ENCODE data around the gene RUVBL1.

Gene RUVBL1

DNA sequence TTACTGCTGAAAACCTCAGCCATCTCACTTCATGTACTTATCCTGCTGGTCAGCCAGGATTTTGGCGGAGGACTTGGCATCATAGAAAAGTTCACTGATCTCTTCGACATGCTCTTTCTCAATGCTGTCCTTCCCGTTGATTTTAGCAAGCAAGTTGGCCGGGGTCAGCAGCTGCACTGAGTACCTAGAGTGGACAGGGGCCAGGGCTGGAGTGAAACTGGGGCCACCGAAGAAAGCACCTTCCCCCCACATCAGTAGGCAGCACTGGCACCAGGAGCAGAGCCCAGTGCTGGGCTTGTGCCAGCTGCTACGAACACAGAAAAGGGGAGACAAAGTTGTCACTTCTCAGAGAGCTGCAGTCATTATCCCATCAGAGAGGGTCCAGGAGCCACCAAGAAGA lies 42.4 kb downstream of the RUVBL1 start:
- DNase-seq: no peak

DNA sequence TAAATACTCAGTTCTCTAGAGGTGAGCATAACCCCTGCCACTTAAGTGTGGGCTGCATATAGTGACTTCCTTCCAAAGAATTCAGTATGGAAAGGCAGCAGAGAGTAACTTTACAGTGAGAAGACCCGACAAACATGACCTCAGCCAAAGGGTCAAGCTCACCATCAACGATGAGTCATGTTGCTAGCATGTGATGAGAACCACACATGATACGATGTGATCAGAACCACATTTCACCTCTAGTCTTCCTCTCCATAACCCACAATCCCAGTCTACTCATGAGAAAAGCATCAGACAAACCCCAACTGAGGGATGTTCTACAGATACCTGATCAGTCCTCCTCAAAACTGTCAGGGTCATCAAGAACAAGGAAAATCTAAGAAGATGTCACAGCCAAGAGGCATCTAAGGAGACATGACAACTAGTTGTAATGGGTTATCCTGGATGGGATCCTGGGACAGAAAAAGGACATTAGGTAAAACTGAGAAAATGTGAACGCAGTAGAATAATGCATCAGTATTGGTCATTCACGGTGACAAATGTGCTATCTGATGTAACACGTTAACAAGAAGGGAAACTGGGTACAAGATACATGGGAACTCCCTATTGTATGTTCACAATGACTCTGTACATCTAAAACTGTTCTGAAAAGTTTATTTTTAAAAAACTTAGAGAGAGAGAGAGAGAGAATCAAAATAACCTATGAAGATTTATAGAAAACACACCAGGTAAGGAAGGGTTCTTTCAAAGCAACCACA lies 43.1 kb downstream of the RUVBL1 start:
- peak; percentile 53 for DNase-seq

DNA sequence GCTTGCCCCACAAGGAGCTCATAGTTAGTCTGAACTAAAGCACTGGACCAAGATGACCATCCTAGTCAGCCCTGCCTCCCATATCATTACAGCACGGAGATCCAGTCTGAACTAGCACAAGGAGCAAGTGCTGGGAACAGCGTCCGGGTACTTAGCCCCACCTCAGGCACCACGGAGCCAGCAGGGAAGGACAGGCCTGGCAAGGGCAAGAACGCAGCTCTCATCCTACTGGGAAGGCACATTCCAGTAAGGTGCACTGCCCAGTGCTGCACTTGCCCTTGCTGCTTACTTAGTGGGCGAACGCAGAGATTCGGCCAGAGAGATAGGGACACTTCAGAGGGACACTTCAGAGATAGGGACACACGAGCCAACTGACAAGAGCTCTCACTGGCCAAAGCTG lies 43.8 kb downstream of the RUVBL1 start:
- DNase-seq: no peak

DNA sequence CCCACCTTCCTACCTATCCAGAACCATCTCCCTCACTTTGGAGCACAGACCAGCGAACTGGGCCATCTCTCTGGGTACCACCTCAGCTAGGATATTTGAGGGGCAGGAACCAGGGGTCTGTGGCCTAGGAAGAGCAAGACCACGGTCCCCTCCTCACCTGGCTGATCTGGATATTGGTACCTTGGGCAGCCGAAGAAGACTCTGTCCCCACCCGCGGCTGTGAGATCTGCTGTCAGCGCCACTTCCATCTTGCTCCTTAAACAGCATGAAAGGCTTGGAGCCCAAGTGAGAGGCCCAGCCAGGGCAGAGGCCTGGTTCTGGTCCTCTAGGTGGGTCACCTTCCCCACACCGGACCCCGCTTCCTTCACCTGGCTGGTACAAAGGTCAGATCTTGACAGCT lies 44.7 kb downstream of the RUVBL1 start:
- DNase-seq: no peak

DNA sequence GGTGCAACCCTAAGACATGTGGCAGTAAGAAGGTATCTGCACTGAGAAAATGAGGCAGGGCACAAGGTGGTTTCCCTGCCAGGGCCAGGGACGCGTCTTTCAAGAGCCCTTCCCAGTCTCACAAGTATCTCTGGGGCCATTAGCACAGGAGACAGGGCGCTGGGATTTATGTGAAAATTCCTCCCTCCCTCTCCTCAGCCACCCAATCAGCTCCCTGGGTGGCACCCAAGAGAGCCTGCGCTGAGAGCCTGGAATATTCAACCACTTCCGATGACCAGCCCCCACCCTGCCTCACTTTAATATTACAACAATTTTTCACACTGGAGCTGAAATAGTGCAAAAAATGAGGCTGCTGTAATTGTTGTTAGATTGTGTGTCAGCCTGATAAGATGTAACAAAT lies 45.3 kb downstream of the RUVBL1 start:
- DNase-seq: no peak

DNA sequence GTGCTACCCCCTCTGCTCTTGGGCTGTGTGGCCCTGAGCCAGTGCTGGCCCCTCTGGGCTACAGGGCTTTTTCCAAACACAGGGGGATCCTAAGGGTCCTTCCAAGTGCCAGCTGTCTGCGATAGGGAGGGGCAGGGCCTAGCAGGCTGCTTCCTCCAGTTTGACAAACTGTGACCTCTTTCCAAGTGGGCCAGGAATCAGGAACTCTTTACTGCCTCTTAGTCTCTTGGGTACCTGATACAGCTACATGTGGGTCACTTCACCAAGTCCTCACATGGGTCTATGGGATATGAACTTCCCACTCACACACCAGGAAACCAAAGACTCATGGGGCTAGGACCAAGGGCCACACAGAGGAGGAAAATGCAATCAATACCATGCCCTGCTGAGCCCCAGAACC lies 45.9 kb downstream of the RUVBL1 start:
- DNase-seq: no peak

DNA sequence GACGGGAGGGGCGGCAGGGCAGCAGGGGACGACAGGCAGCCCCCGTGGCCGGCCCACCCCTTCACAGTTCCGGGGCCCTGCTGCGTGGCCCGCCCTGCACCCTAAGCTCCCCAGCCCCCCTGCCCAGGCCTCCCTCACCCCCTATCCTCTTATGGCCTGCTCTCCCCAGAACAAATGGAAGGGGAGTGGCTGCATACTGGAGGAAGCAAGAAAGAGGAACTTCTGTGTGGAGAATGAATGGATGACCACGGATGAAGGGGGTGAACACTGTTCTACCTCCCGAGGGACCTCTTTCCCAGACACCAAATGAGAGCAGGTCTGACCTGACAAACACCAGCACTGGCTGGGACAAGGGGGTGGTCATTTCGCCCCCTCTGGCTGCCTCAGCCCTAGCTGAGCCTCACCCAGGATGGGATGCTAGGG lies 46.4 kb downstream of the RUVBL1 start:
- DNase-seq: no peak

GRCh38 chr3:128076483-128077201 lies 47.0 kb downstream of the RUVBL1 start:
- no peak for DNase-seq

DNA sequence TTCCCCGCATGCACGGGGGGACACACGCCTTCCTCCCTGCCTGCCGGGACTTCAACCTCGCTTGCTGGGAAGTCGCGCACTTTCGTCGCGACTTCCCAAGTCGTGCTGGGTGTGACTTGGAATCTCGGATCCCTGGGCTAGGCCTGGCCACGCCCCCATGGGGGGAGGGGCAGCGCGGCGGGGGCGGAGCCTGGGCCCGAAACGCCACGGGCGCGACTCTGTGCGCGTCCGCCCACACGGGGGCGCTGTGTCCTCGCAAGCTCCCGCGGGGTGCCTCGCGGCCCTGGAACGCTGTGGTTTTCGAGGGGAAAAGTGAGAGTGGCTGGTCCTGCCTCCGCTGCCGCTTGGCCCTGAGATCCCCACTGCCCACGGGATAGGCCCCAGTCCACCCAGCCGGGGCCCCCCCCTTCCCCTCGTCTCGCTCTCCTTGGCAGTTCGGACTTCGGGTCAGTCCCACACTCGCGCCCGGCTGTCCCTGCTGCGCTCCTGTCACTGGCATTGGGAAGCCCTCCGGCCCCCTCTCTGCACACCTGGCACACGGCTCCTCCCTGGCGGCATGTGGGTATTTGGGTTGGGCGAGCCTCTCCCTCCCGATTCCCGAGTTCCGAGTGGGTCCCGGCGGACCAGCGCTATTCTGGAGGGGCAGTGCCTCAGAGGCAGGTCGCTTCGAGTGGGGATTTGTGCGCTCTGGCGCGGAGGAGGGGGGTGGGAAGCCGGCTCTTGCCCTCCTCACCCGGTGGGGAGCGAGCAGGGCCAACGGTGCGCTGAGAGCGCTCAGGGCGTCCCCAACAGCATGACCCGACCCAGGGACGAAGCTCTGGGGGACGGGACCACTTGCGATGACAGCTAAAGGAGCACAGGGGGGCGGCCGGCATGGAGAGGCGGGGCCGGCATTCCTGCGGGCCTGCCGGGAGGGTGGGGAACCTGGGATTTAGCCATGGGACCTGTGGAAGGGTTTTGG lies 47.8 kb downstream of the RUVBL1 start:
- peak; percentile 79 for DNase-seq

DNA sequence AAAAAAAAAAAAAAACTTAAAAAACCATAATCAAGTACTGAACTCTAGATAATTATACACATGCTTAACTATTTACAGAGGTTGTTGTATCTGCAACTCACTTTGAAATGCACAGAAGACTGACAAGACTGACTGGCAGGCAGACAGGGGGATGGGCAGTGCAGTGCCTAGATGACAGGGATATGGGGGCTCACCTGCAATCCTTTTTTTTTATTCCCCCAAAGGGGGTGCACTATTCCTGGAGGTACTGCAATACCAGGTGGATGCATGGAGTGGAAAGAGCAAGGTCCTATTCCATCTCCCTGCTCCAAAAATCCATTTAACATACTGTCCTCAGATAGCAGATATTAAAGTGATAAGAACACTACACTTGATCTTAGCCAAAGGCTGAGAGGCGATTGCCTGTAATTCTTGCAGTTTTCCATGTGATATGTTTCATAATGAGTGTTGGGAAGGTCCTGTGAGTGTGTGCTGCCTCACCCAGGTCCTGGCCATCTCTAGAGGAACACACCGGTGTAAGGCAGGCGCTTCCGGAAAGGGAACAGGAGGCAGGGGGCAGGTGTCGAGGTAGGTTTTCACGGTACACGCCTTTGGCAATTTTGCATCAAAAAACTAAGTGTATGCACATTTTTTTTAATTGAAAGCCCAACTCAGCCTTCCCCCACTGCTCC lies 48.6 kb downstream of the RUVBL1 start:
- DNase-seq: no peak

DNA sequence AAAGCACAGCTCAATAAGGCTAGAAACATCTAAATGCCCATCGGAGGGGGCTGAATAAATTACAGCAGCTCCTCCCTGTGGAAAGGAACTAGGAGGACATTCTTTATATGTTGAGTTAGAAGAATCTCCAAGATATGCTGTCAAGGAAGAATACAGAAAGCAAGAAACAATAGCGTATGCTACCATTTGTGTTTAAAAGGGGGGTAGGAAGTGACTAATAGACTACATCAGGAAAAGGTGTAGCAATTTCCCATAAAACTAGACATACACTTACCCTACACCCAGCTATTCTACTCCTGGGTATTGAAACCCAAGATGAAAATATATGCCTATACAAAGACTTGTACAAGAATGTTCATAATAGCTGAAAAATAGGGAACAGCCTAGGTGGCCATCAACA lies 49.8 kb downstream of the RUVBL1 start:
- no peak for DNase-seq

DNA sequence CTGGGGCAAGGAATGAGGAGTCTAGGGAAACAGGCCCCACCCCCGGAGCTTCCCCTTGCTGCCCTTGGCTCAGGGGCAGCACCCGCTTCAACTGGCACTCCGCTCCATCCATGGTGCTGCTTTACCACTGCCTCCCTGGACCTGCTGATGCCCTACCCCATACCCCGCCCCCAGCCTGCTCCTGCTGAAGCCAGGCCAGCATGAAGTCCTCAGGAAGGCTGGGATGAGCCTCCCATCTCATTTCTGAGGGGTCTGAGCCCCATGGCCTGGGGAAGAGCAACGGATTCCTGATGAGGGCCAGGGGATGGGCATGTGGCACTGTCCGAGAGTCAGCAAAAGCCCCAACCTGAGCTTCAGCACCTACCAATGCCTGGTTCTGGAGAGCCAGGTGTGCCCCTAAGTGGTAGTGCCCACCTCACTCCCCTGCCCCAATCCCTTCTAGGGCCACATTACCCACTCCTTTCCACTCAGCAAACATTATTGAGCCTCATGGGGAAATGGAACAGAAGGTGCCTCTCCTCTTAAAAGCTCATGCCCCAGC lies 50.4 kb downstream of the RUVBL1 start:
- DNase-seq: no peak

- DNase-seq: no peak
These were observed 51.0 kb downstream of the RUVBL1 start for GRCh38 chr3:128072454-128073184.

DNA sequence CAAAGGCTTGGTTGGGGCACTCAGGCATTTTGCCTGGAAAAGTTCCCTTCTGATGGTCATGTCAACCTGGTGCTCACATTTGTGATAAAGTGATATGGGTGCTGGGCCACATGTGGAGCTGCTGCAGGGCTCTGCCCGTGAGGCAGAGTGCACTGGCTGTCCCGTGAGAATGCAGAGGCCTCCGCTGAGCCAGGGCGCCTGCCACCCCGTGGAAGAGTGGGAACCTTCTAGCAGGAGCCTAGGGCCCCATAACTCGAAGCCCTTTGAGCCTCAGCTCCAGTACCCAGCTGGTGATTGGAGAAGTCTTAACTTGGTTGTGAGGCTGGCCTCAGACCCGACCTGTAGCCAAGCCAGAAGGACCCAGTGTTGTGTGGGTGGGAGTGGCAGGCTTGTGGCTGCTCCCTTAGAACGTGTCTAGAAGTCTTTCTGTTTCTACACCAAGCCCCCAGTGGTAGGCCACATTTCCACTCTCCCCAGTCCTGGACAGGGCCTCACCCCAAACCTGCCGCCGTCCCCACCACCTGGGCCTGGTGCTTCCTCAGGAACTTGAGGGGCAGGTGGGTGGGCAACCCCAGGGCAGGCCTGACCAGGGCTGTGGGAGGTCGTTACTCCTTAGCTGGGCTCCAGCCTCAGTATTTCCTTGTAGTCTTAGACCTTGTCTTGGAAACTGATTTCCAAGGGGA lies 51.7 kb downstream of the RUVBL1 start:
- DNase-seq: no peak

GRCh38 chr3:128070898-128071591 lies 52.6 kb downstream of the RUVBL1 start:
- no peak for DNase-seq

GRCh38 chr3:128069271-128069670 lies 54.3 kb downstream of the RUVBL1 start:
- no peak for DNase-seq

- peak; percentile 22 for DNase-seq
These were observed 55.4 kb downstream of the RUVBL1 start for GRCh38 chr3:128068156-128068620.

DNA sequence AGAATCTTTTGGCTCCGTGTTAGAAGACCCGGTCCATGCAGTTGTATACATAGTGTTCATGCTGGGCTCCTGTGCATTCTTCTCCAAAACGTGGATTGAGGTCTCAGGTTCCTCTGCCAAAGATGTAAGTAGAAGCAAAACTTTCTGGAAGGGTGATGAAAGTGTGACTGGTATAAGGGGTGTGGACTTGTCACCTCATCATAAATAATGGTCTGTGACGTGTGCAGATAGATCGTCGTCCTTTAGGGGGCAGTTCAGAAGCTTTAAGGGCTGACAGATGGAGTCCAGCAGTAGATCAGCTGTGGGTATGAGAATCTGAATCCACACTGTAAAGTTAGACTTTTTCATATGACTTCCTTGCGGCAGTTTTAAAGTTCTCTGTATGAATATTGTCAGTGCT lies 56.1 kb downstream of the RUVBL1 start:
- DNase-seq: no peak

- DNase-seq: no peak
These were observed 56.9 kb downstream of the RUVBL1 start for GRCh38 chr3:128066676-128067075.

GRCh38 chr3:128066114-128066513 lies 57.5 kb downstream of the RUVBL1 start:
- no peak for DNase-seq
